ENCODE results near the gene TUBAL3.

Gene TUBAL3

DNA sequence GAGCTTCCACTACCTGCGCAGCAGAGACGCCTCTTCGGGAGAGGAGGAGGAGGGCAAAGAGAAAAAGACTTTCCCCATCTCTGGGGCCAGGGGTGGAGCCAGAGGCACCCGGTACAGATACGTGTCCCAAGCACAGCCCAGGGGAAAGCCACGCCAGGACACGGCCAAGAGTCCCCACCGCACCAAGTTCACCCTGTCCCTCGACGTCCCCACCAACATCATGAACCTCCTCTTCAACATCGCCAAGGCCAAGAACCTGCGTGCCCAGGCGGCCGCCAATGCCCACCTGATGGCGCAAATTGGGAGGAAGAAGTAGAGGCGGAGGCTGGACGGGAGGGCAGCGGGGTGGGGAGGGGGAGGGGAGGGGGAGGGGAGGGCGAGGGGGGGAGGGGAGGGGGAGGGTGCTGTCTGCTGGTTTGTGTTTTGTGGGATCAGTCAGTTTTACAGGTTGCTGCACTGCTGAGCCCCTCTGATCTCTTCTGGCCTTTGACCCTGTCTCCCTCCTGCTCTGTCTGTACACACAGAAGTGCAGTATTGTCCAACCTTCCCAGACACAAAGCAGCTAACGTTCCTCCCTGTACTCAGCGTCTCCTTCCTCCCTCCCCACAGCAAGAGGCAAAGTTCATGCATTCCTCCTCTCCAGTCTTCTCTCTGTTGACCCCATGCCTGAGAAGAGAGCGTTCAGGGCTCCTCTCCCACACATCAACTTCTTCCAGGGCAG lies 30.6 kb downstream of the TUBAL3 start:
- no peak for DNase-seq

DNA sequence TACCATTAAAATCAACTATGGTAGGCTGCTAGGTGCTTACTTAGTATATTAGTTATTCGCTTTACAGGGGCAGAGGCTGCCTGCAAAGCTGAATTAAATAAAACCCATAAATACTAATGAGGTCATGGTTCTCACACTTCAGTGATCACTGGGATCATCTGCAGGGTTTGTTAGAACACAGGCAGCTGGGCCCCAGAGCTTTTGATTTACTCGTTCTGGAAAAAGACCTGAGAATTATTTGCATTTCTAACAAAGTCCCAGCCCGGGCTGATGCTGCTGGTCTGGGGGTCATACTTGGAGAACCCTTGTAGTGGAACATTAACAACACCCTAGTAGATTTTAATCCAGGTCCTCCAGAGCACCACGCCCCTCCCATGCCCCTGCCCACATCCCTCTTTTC lies 31.3 kb downstream of the TUBAL3 start:
- DNase-seq, result no peak

DNA sequence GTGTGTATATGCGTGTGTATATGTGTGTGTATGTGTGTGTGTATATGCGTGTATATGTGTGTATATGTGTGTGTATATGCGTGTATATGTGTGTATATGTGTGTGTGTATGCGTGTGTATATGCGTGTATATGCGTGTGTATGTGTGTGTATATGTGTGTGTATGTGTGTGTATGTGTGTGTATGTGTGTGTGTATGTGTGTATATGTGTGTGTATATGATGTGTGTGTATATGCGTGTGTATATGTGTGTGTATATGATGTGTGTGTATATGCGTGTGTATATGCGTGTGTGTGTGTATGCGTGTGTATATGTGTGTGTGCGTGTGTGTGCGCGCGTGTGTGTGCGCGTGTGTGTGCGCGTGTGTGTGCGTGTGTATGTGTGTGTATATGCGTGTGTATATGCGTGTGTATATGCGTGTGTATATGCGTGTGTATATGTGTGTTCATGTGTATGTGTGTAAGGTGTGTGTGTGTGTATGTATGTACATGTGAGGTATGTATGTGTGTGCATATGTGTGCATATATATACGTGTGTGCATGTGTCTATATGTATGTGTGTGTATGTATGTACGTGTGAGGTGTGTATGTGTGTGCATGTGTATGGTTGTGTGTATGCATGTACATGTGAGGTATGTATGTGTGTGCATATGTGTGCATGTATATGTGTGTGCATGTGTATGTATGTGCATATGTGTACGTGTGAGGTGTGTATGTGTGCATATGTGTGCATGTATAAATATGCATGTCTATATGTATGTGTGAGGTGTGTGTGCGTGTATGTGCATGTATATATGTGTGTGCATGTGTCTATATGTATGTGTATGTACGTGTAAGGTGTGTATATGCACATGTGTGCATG lies 33.9 kb downstream of the TUBAL3 start:
- no peak for DNase-seq

DNA sequence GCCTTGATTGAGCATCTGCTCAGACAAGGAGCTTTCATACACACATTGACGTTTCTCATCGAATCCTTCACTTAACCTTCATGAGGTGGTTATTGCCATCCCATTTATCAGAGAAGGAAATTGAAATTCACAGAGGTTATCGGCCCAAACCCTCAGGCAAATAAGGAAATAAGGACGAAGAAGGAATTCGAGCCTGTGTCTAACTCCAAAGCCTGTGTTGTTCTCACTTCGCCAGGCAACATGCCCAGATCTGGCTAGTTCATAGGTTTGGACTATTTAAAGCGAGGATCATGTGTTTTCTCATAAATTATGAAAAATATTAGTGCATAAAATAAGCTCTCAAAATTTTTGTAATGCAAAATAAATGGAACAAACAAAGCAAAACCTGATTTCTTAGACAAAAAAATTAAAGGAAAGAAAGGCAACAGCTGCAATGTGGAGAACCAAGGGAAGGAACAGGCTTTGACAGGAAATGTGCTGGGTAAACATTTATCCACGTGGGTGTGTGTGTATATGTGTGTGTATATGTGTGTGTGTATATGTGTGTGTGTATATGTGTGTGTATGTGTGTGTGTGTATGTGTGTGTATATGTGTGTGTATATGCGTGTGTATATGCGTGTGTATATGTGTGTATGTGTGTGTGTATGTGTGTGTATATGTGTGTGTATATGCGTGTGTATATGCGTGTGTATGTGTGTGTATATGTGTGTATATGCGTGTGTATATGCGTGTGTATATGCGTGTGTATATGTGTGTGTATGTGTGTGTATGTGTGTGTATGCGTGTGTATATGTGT lies 35.1 kb downstream of the TUBAL3 start:
- DNase-seq, result no peak

DNA sequence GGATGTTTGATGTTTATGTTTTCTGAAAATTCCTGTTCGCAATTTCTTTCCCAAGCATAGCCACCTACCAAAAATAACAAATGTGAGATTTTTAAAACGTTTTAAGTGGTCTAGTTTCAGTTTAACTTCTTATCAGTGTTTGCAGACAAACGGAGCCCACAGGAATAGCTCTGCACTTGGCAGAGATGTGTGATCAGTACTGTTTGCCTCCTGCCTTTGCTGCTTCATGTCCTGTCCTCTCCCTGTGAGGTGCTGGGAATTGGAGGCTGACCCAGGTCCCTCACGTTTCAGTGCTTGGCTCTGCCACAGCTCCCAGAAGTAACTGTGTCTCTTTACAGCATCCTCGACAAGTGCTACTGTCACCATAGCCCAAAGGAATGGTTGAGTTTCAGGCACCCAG lies 38.7 kb downstream of the TUBAL3 start:
- no peak for DNase-seq

DNA sequence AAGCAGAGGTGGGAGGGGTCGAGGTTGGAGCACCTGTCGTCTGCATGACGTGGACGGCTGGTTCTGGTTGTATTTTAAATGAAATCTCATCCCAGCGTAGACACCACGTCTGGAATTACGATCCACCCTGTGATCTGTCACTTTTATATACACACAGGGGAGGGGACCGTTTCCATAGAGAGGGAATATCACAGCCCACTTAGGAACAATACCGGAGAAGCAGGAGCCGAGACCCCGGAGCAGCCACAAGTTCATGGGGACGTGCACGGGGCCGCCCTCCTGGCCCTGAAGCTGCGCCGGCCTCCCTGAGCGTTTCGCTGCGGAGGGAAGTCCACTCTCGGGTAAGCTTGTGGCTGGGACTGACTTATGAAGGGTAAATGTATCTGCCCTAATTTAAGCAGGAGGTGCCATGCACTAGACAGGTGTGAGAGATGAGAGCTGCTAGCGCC lies 39.7 kb downstream of the TUBAL3 start, which contains the start of gene UCN3:
Gene UCN3, plus strand, starts transcription at position 77 of the 449 bp plus-strand sequence. CDS start 8,755 bp downstream, outside the sequence.
- DNase-seq, result no peak

DNA sequence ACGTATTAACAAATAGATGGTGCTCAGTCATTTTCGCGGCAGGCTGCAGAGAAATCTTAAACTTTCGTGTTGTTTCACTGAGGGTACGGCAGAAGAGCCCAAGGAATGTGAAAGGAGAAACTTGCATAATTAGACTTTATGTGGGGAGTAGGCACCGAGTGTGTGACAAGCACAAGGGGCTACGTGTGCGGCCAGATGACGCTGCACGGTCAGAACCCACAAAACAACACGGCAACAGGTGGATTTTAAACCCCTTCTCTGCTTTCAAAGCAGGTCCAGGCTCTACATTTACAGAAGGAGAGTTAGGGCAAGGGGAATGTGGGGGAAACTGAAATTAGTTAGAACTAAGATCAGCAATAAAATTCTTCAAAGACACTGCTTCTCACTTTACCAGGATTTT lies 40.3 kb downstream of the TUBAL3 start:
- no peak for DNase-seq

DNA sequence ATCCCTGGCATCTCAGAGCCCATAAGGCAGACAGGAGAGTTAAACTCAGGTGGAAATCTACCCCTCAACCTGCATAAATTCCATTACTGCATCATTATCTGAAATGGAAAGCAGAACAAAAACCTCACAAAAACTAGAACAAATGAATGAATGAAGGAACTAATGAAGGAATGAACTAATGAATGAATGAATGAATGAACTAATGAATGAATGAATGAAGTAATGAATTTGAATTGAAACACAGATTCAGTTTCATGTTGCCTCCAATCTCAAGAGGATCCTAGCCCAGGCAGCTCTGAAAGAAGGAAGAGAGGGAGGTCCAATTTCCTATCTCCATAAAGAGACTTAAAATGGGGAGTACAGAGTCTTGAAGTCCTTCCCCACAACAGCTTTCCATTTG lies 41.8 kb downstream of the TUBAL3 start:
- DNase-seq, result no peak

DNA sequence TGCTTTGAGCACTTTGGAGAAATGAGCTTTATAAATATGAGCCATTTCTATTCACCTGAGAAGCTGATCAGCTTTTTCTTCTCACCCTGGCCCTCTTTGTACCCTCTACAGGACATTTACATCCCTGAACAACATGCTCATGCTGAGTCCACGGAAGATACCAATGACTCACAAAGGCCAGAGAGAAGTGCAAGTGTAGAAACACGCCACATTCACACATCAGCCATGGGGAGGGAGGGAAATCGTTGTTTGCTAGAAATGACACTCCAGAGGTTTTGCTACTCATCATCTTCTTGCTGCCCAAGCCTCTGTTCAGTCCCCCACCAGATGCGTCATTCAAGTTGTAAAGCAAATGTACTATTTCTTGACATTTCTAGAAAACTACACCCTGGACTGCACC lies 42.7 kb downstream of the TUBAL3 start:
- DNase-seq, result no peak

DNA sequence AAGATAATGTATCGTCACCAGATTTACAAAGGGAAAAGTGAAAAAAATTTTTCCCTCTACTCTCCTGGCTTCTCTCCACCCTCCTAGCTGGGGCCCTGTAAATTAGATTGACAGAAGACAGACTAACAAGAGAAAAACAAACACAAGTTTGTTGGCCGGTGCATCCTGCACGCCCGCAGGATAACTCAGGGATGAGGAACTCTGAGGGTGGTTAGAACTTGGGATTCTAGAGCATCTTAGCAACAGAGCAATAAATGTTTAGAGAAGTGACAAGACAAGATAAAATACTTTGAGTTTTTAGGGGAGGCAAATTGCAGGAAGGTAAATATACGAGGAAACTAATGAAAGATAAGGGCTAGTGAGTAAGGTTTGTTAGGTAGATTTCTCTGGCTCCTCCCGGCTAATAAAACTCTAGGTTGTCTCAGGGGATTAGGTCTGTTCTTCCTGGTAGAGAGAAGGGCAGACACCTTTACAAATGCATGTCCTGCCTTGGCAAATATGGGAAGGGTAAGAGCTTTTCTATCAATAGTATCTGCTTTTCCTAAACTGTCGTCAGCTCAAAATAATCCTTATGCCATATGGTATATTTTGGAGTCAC lies 44.2 kb downstream of the TUBAL3 start:
- DNase-seq, result no peak

DNA sequence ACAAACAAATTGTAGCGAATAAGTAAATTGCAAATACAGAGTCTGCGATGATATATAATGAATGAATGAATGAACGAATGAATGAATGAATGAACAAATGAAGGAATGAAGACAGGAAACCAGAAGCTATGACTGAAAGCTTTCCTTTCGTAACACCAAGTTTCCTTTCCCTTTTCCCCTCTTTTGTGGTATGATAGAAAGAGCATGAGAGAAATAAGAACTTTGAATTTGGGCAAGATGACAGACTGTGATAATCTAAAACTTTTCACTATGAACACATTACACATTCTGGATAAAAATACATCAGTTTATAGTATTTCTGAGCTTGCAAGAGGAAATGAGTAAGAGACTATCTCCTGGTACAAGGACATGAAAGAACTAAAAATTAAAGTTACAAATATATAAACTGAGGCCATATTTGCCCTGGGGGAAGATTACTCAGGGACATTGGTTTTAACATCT lies 48.3 kb downstream of the TUBAL3 start:
- DNase-seq, result no peak

DNA sequence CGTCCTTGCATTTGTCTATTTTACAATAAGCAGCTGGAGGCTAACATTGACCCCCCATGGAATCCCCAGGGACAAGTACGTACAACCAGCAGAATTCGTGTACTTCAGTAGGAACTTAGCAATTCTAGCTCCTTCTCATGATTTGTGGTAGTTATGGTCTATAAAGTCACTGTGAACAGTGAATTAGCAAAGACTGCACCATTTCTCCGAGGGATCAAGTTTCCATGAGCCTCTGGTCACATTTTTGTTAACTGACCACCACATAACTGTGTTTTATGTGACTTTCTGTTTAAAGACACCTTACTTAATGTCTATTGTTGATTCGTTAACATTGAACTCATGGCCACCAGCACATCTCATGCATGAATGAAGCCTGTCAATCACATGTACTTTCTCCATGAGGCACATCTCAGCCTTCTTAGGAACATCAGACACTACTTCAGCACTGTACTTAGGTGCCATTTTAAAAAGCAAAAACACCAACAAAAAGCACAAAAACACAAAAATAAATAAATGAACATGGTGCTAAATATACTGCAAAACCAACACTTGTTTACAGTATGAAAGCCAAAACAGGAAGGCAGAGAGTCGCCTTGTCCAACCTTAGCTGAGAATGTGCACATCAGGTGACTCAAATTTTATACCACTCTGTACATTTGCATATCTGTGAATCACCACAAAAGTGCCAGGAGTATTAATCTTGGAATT lies 48.9 kb downstream of the TUBAL3 start:
- no peak for DNase-seq

DNA sequence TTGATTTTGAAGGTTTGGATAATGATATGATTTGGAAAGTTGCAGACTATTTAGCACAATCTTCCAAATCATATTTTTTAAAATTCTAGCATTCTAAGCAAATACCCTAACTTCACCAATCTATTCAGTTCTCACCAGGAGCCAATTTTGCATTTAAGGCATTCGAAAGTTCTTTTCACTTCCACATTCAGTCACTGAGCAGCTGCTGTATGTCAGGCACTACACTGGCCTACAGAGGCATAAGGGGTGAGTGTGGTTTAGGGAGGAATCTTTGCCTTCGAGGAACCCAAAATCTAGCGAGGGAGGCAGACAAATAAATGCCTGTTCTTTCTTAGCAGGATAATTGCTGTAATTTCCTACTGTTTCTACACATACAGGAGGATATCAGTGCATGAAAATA lies 50.6 kb downstream of the TUBAL3 start:
- DNase-seq, result no peak

DNA sequence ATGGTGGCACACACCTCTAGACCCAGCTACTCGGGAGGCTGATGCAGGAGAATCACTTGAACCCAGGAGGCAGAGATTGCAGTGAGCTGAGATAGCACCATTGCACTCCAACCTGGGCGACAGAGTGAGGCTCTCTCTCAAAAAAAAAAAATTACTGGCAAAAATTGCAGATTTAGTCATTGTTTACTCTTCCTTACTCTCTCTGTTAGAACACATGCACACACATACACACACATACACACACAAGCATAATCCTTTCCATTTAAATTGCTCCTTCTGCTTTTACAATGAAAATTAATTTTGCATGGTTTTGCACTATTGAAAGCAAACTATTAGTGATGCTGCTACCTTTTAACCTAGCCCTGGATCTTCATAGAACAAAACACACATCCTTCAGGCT lies 55.3 kb downstream of the TUBAL3 start:
- no peak for DNase-seq

DNA sequence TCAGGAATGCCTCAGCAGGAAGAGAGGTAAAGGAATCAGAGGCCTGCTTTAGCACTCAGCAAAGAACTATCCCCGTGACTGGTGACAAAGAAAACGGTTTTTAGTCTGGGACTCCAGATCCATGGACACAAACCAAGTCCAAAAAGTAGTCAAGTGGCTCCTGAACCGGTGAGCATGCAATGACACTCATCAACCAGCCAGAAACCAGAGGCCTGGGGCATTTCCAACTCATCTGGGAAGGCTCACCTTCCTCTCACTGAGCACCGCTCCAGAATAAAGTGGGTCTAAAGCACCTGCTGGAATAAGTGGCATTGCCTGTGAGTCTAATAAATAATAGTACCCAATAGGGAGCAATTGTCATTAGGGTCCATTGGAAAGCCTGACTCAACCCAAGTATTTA lies 57.7 kb downstream of the TUBAL3 start:
- no peak for DNase-seq

DNA sequence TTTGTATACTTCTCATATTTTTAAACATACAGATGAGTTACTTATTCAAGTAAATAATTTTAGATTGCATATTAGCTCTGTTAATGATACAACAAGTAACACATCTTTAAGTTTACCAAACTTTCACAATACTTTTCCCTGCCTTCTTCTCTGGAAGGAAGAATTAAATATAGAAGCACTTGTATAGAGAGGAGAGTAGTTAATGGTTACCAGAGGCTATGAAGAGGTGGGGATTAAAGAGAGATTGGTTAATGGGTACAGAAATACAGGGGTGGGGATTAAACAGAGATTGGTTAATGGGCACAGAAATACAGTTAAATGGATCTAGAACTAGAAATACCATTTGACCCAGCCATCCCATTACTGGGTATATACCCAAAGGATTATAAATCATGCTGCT lies 59.9 kb downstream of the TUBAL3 start:
- no peak for DNase-seq

DNA sequence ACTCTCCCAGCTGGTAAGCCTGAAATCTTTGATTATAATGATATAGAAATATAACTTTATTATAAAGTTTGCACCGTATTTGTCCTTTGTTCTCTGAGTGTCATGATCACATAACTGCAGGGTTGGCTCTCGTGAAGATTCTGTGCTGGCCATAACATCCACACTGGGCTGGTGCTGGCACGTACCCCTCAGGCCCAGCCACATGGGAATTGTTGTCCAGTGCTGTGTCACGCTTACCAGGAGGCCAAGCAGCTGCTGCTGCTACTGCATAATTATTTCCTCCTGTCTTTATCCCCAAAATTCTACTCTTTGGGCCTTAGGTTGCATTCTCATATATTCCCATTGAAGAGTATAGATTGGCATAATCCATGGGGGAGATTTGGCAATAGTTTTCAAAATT lies 60.6 kb downstream of the TUBAL3 start:
- no peak for DNase-seq

DNA sequence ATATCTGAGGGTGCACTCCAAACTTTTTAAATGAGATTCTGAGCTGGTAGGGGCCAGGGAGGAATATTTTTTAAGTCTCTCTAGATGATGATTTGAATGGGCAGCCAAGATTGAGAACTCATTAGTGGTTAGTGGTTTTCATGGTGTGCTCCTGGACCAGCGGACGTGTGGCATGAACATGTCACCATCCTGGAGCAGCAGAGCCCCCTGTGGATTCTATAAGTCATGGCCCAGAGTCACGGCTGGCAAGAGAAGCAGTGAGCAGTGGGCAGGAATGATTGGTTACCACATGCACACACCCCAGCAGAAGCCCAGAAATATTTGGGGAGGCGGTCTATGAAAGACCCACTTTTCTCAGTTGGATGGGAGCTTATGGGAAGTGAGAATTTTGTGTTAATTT lies 61.1 kb downstream of the TUBAL3 start:
- DNase-seq, result no peak

All from CD4-positive, alpha-beta T cell treated with Interferon gamma for 1 hour (primary cell).